Measurements from ENCODE around the gene SDC4.

GRCh38 chr20:45329497-45330319, 18.5 kb downstream of the SDC4 start:
- TF ChIP-seq CTCF (optimal IDR thresholded peaks at IDR 0.05 in 1 of 3, IDR thresholded peaks at IDR 0.05 in 1 of 3, conservative IDR thresholded peaks at IDR 0.05 in 1 of 3; ENCODE audit: extremely low read depth in 1 of 3, insufficient read depth in 2 of 3, low read length in 3 of 3) (peak in 1 of 3 experiments; percentile 9), EZH2 (IDR thresholded peaks at IDR 0.05; ENCODE audit: low read length) (no peak)
